Dedifferentiated amniotic fluid mesenchymal stem cell (primary cell): ENCODE measurements around the gene MXRA7.
"Not testable (repeated sequence)": the region's sequence is repeated elsewhere in the genome, so short reads cannot be mapped to it uniquely, and the experiment has no call there.

ENCODE experiments used
- DNase-seq: peaks from one replicate; pipeline ENCODE4 v3.0.0-alpha.2; 2016; ENCODE audit errors: extremely low spot score

Gene MXRA7

GRCh38 chr17:76716146-76716838 lies 5.5 kb upstream of the MXRA7 start:
- peak; percentile 61 for DNase-seq

GRCh38 chr17:76715496-76715830 lies 4.7 kb upstream of the MXRA7 start:
- DNase-seq: no peak

- DNase-seq: peak; percentile 66
These were observed 4.2 kb upstream of the MXRA7 start for GRCh38 chr17:76714822-76715495.

- DNase-seq: no peak
These were observed 3.6 kb upstream of the MXRA7 start for GRCh38 chr17:76714336-76714735.

GRCh38 chr17:76713765-76714164 lies 3.0 kb upstream of the MXRA7 start:
- no peak for DNase-seq

DNA sequence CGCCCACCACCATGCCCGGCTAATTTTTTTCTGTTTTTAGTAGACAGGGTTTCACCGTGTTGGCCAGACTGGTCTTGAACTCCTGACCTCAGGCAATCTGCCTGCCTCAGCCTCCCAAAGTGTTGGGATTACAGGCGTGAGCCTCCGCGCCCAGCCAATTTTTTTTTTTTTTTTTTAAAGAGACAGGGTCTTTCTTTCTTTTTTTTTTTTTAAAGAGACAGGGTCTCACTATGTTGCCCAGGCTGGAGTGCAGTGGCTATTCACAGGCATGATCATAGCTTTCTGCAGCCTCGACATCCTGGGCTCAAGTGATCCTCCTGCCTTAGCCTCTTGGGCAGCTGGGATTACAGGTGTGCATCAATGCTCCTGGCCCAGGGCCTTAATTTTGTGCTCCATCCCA lies 1.6 kb upstream of the MXRA7 start:
- DNase-seq: not testable (repeated sequence)

DNA sequence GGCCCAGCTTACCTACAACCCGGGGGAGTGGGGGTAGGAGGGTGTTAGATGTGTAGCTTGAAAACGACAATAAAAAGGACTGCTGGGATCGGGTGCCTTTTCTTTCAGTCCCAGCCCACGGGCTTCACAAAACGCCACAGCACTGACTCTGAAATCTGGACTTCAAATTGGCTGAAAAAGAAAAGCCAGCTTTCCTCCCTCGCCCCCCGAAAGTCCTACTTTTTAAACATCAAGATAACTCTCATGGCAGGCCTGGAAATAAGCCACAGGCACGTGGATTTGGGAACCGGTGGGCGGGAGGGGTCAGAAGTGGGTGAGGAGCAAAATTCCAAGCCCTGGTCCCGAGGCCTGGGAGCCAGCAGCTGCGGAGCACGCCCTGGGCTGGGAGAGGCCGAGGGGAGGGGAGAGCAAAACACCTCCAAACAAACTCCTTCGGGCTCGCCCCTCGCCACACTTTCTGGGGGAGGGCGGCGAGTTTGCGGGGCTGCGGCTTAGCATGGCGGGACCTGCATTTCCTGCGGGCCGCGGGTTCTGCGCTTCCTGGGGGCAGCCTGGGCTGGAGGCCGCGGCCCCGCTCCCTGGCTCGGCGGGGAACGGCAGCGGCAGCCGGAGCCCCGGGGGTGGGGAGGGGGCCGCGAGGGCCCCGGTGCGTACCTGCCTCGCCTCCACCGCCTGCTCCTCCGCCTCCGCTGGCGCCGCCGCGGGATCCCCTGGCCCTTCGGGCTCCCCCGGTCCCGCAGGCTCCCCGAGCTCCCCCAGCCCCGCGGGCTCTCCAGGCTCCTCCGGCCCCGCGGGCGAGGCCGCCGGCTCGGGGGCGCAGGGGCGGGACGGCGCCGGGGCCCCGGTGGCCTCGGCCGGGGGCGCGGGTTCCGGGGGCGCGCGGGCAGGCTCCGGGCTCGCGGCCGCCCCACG lies 558 bp downstream of the MXRA7 start:
- not testable (repeated sequence) for DNase-seq

DNA sequence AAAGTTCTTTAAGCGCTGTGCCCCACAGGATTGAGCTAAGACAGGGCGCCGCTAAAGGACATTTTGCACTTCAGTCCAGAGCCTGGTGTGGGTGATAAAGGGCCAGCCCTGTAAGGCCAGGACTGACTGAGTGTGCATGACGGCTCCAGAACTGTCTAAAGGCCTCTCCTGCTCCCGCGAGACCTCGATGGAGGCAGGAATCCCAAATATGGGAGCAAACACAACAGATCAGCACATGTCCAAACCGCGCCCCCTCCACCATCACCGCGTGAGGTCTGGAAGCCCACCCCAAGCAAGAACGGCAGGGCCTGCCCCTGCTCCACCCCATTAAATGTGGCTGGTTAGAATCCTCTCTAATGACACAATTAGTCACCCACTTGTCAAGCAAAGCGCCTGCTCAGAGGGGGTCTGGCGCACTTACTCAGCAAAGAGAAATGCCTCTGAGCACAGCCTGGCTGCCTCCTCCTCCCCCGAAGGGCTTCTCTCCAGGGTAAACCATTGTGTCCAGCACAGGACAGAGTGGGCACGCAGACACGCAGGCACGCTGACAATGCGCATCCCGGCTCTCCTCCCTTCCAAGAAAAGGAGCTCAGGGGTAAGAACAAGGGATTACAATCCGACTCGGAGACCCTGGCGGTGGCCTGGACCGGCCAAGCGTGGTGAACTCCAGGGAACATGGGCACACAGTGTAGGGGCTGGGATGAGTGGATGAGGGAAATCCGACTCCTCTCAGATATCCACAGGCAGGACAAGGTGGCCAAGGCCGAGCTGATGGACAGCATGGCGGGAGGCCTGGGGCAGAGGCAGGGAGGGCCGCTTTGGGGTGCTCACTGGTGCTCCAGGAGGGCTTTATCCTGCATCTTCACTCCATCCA lies 1.5 kb downstream of the MXRA7 start:
- peak; percentile 81 for DNase-seq

DNA sequence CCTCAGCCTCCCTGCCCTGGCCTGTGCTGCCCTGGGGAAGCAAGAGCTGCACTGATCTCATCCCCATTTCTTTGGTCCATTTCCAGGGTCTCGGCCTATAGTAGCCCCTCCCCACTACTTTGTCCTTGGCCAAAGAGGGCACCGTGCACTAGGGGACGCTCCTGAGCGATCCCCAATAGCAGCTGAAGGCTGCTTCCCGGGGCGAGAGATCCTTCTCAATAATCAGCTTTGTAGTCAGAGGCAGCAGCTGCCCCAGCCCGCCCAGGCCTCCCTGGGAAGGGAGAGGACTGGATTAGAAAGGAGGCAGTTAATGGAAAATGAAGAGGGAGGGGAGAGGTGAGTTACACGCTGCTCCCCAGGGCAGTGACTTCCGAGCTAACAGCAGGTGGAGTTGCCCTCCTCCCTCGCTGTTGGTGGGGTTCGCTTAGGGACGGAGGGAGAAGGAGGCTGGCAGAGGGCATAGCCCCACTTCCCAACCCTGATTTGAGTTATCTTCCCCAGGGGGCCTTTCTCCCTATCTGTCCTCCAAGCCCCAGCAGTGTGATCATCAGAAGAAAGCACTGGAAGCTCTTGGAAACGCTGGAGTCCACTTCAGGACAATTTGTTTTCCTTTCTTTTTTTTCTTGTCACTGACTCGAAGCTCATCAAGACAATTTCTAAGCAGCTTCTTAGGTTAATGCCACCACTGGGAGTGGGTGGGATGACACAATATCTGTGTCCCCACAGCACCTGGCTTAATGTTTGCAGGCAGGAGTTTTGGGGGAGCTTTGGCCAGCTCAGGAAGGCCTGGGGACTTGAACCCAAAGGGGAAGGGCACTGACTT lies 2.6 kb downstream of the MXRA7 start:
- DNase-seq: no peak

DNA sequence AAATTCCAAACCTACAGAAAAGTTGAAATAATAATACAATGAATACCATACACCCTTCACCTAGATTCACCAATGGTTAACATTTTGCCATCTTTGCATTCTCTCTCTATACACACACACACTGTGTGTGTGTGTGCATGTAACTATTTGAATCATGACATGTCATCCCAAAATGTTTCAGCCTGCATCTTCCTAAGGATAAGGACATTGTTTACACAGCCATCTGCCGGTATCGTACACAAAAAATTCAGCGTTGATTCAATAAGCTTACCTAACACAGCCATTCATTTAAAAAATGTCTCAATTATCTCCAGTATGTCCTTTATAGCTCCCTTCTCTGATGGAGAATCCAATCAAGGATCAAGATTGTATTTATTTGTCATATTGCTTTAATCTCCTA lies 3.9 kb downstream of the MXRA7 start:
- no peak for DNase-seq

DNA sequence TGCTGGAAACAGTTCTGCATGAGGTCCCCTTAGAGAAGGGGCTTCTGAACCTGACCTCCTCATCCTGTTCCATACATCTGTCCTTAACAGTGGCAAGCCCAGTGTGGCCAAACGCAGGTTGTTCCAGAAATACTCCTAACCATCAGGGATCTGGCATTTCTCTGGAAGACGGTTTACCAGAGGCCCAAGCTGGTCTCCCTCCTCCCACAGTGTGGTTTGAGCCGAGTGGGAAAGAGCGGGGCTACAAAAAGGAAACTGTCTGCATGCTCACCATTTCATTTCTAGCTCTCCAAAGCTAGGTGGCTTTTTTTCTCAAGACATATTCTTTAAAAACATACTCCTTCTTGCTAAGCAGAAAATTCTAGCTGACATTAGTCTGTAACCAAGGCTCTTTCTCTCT lies 6.0 kb downstream of the MXRA7 start:
- DNase-seq: no peak

GRCh38 chr17:76702941-76703637 lies 7.7 kb downstream of the MXRA7 start:
- no peak for DNase-seq

- no peak for DNase-seq
These were observed 8.7 kb downstream of the MXRA7 start for GRCh38 chr17:76702076-76702475.

DNA sequence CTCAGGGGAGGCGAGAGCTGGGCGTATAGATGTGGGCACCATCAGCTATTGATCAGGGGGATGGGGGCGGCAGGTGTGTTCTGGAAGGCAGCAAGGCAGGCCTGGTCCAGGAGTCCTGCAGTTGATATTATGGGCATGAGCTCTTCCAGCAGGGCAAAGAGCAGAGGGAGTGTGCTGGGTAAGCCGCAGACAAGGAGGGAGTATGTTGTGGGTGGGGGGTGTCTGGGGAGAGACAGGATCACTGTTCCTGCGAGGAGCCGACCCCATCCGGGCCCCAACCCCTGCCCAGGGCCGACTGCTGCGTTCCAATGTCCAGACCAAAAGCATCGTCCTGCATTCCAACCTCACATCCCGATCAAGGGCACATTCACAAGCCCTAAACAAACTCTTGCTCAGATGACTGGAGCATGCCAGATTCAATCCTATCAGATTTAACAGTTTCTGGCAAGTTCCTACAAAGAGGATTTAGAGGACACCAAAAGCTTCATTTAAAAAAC lies 9.2 kb downstream of the MXRA7 start:
- DNase-seq: no peak

DNA sequence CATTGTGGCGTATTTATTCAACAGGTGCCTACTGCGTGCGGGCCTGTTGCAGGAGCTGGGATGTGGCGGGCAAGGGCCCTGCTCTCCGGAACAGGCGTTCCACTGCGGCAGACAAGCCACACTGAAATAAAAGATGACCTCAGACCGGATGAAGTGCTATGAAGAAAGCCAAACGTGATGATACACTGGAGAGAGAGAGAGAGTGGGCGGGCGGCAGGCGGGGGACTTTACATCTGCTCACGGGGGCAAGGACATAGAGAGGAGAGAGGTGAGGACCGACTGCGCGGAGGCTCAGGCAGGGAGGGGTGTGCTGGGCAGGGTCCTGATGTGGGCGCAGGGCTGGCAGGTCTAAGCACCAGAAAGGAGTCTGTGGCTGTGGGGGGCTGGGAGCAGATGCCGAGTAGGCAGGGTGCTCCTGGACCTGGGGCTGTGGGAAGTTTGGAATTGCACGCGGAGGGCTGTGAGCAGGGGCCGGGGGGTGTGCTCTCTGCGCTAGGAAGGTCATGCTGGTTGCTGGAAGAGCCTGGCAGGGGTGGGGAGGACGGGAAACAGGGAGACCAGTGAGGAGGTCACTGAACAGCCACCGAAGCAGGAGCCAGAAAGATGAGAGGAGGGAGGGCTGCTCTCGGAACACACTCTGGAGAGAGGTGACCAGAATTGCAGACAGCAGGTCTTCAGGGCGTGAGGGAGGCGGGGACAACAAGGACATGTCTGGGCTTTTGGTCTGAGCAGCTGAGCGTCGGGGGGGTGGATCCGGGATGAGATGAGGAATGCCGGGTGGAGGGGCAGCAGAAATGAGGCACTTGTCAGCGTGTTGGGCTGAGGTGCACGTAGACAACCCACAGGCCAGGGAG lies 9.9 kb downstream of the MXRA7 start:
- DNase-seq: peak; percentile 75

- no peak for DNase-seq
These were observed 10.5 kb downstream of the MXRA7 start for GRCh38 chr17:76700270-76700616.

- not testable (repeated sequence) for DNase-seq
These were observed 12.2 kb downstream of the MXRA7 start for GRCh38 chr17:76698466-76698977.

DNA sequence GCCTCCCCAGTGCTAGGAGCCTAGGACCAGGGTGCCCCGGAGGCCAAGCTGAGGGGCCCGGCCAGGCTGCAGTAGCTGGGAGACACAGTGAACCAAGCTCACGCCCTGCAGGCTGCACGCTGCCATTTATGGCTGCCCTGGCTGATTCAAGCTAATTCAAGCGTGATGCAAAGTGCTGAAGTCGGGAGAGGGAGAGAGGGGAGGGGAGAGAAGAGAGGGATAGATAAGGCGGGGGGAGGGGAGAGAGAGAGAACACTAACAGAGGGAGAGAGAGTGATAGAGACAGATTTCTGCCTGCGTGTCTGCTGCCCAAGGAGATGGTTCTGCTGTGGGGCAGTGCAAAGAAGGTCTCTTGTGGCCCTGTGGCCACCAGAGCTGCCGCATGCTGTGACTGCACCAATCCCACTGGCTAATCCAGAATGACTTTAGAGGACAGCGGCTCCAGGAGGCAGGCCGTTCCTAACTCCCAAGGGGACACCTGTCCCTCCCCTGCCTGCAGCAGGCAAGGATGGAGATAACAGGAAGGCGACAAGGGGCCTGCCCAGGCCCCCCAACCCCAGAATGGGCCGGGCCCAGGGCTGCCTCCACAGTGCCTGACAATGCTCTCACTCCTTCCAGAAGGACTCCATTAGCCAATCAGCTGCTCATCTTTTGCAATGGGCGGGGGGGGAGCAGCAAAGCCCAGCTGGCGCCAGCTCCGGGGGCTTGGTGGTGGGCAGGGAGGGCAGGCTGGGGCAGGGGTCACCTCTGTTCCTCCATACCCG lies 12.9 kb downstream of the MXRA7 start:
- peak; percentile 41 for DNase-seq
